GM23248 (cell line): ENCODE data around the gene NAV2. TPM values are rescaled to one million over a fixed set of nuclear protein-coding genes. Genes with fewer than 3 reads are reported as not detected.

Source experiments
- DNase-seq: peaks from one replicate; pipeline ENCODE4 v3.0.0-alpha.2; 2015
- H2AFZ ChIP-seq: fragments of 200-600 bp; sonication (generic); 2 replicates; pipeline ENCODE4 v1.6.1; 2016; ENCODE audit warnings: antibody characterized with exemption
- H3F3A ChIP-seq: fragments of 200-600 bp; sonication (generic); 2 replicates; pipeline ENCODE4 v1.6.1; 2016; ENCODE audit warnings: mild to moderate bottlenecking, antibody characterized with exemption, mixed run types; ENCODE audit not compliant: insufficient read depth
- H3K27ac ChIP-seq: fragments of 200-600 bp; sonication (generic); 2 replicates; pipeline ENCODE4 v1.5.1; 2016; ENCODE audit warnings: mild to moderate bottlenecking
- H3K27me3 ChIP-seq: fragments of 200-600 bp; sonication (generic); replicated peaks from 2 replicates; pipeline ENCODE4 v1.6.1; 2016; ENCODE audit warnings: mild to moderate bottlenecking; ENCODE audit not compliant: insufficient read depth
- H3K36me3 ChIP-seq: fragments of 200-600 bp; sonication (generic); 2 replicates; pipeline ENCODE4 v1.6.1; 2016; ENCODE audit warnings: low read depth, mild to moderate bottlenecking
- H3K4me1 ChIP-seq: fragments of 200-600 bp; sonication (generic); 2 replicates; pipeline ENCODE4 v1.6.1; 2016; ENCODE audit warnings: mild to moderate bottlenecking; ENCODE audit not compliant: insufficient read depth
- H3K4me2 ChIP-seq: fragments of 200-600 bp; sonication (generic); one replicate; pipeline ENCODE4 v1.6.1; 2016; ENCODE audit warnings: mild to moderate bottlenecking; ENCODE audit not compliant: unreplicated experiment
- H3K4me3 ChIP-seq: fragments of 200-600 bp; sonication (generic); 2 replicates; pipeline ENCODE4 v1.5.1; 2016; ENCODE audit warnings: mild to moderate bottlenecking
- H3K79me2 ChIP-seq: fragments of 200-600 bp; sonication (generic); 2 replicates; pipeline ENCODE4 v1.6.1; 2016; ENCODE audit warnings: mild to moderate bottlenecking; ENCODE audit not compliant: insufficient read depth
- H3K9ac ChIP-seq: fragments of 200-600 bp; sonication (generic); 2 replicates; pipeline ENCODE4 v1.6.1; 2016; ENCODE audit warnings: mild to moderate bottlenecking
- H3K9me2 ChIP-seq: fragments of 200-600 bp; sonication (generic); 2 replicates; pipeline ENCODE4 v1.6.1; 2016; ENCODE audit warnings: mixed run types, mild to moderate bottlenecking, moderate library complexity; ENCODE audit not compliant: insufficient read depth
- H3K9me3 ChIP-seq: fragments of 200-600 bp; sonication (generic); one replicate; pipeline ENCODE4 v1.6.1; 2017; ENCODE audit warnings: low read depth
- H4K20me1 ChIP-seq: fragments of 200-600 bp; sonication (generic); 2 replicates; pipeline ENCODE4 v1.6.0; 2016; ENCODE audit not compliant: insufficient read depth
- EZH2 ChIP-seq: fragments of 200-600 bp; sonication (generic); IDR thresholded peaks from 2 replicates; pipeline ENCODE4 v1.6.1; 2018; ENCODE audit warnings: antibody characterized with exemption, mild to moderate bottlenecking; ENCODE audit not compliant: insufficient read depth, poor library complexity, severe bottlenecking
- EZH2phosphoT487 ChIP-seq: fragments of 200-600 bp; sonication (generic); IDR thresholded peaks from 2 replicates; pipeline ENCODE4 v1.6.1; 2018; ENCODE audit warnings: antibody characterized with exemption, moderate library complexity, mild to moderate bottlenecking, low read depth; ENCODE audit not compliant: insufficient read depth
- WGBS, 2 experiments: methylation state at CpG; one replicate each; pipeline ENCODE4 v1.1.6; 2015 to 2017; ENCODE audit warnings: low lambda C conversion rate in 2 of 2, low coverage in 1 of 2; ENCODE audit errors: missing lambda C conversion rate in 2 of 2; 5-methylcytosine and 5-hydroxymethylcytosine counted together
- in situ Hi-C: fragments of 300-500 bp; cut with MboI; formaldehyde crosslinking; loops from 2 replicates; pipeline ENCODE4 v1.15.0; 2020
- polyA plus RNA-seq: library from polyadenylated mRNA; unstranded; fragments of >200 nt; fragmentation: Nextera tagmentation; extraction: Ambion mirVana; gene quantifications from 2 replicates; pipeline ENCODE4 v1.2.1, GENCODE V29; 2016
- total RNA-seq: library from RNA; depleted of rRNA; stranded (reverse); fragments of >200 nt; shearing (Covaris generic); gene quantifications from 2 replicates; pipeline ENCODE4 v1.2.3, GENCODE V29; 2014

NAV2 gene
- total and polyA plus RNA-seq, 2 experiments from 2014 or later, result 5.7 to 11.9 TPM

DNA sequence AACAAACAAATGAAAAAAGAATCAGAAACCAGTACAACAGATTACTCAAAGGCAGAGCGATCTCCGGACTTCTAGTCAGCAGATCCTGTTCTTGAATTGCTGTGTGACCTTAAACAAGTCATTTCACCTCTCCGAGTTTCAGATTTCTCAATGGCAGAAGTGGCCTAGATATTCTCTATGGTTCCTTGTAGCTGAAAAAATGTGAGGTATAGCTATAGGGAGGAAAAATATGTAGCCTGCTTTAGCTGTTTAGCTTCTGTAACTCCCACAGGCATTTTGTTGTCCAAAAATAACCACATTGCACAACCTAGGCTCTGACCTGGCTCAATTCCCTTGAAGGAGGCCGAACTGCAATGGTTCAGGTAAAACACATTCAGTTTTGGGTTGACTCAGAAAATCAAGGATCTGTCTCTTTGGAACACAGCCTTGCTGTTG lies 347.0 kb downstream of the NAV2 start:
- Histone ChIP-seq H3K36me3 (peaks cover 40% of the 10 kb centered on the region; the same call in 1 of the 2 replicates), H4K20me1 (no peaks in the 10 kb centered on the region), H2AFZ (no peak overlapping the region), H3K9me2 (no peaks in the 10 kb centered on the region), H3K4me3 (no peak overlapping the region), H3K4me2 (no peak overlapping the region), H3K4me1 (no peaks in the 10 kb centered on the region), H3K9me3 (no peaks in the 10 kb centered on the region), H3F3A (peaks cover 11% of the 10 kb centered on the region; the same call in 1 of the 2 replicates), H3K27me3 (no peaks in the 10 kb centered on the region), H3K9ac (no peak overlapping the region), H3K79me2 (no peaks in the 10 kb centered on the region), H3K27ac (no peak overlapping the region)
- TF ChIP-seq EZH2, result no peak
- no peak for TF ChIP-seq EZH2phosphoT487
- DNase-seq, result no peak
- in situ Hi-C loops, result no loop called here
- 95 to 98% methylated on average over 4 of the region's 4 CpGs for WGBS, 2 experiments

DNA sequence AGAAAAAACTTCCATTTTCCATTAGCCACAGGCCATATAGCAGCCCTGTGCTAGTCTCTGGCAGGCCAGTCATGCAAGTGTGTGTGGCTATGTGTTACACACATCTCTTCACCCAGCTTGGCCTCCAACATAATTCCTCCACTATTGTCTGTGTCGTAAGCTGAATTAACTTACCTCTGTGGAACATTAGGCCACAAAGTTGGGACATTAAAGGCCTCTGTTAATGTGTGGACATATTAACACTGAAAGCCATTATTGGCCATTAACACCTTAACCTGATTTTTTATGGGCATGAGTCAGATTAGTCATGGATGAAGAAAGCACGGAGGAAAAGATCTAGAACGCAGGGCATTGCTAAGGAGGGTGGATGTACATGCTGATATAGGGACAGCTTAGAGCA lies 347.5 kb downstream of the NAV2 start:
- H3F3A ChIP-seq, result peaks cover 11% of the 10 kb centered on the region; the same call in 1 of the 2 replicates
- H3K9ac ChIP-seq, result no peak overlapping the region
- H3K27me3 ChIP-seq, result no peaks in the 10 kb centered on the region
- H3K9me2 ChIP-seq, result no peaks in the 10 kb centered on the region
- 93 to 98% methylated on average over 3 of the region's 3 CpGs for WGBS, 2 experiments
- no peaks in the 10 kb centered on the region for H3K79me2 ChIP-seq
- no peak overlapping the region for H2AFZ ChIP-seq
- H3K27ac ChIP-seq, result no peak overlapping the region
- H3K4me1 ChIP-seq, result no peaks in the 10 kb centered on the region
- TF ChIP-seq EZH2phosphoT487 (no peak), EZH2 (no peak)
- H4K20me1 ChIP-seq, result no peaks in the 10 kb centered on the region
- in situ Hi-C loops, result no loop called here
- peaks cover 40% of the 10 kb centered on the region; the same call in 1 of the 2 replicates for H3K36me3 ChIP-seq
- no peak overlapping the region for H3K4me2 ChIP-seq
- H3K4me3 ChIP-seq, result no peak overlapping the region
- no peak for DNase-seq
- H3K9me3 ChIP-seq, result no peaks in the 10 kb centered on the region

DNA sequence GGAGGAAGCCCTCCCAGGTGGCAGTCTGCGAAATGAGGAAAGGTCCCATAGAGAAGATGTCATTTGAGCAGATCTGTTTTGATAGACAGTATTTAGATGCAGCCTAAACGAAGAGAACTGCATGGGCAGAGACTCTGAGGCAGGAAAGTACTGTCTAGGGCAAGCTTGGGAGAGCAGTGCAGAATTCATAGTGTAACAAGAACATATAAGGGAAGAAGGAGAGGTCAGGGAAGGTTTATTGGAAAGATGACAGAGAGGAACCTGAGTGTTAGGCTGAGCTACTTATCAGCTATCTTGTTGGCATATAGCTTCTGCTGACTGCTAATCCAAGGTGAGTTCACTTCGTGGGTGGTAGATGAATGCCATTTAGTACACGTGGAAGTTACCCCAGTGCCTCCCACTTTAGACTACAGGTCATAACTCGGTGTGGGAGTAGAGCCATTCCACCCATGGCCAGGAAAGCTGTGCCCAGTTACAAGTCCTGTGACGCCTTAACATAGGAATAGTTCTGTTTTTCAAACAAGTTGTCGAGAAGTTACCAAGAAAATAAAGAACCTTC lies 348.1 kb downstream of the NAV2 start:
- H3K4me2 ChIP-seq, result no peak overlapping the region
- H3K4me3 ChIP-seq, result no peak overlapping the region
- no peaks in the 10 kb centered on the region for H3K9me2 ChIP-seq
- H3K36me3 ChIP-seq, result peaks cover 35% of the 10 kb centered on the region; the same call in 1 of the 2 replicates
- H3K27ac ChIP-seq, result no peak overlapping the region
- no peak overlapping the region for H3K9ac ChIP-seq
- in situ Hi-C loops, result no loop called here
- no peaks in the 10 kb centered on the region for H3K79me2 ChIP-seq
- peaks cover 11% of the 10 kb centered on the region; the same call in 1 of the 2 replicates for H3F3A ChIP-seq
- no peak for TF ChIP-seq EZH2phosphoT487
- TF ChIP-seq EZH2, result no peak
- H3K9me3 ChIP-seq, result no peaks in the 10 kb centered on the region
- no peak for DNase-seq
- H2AFZ ChIP-seq, result no peak overlapping the region
- 87 to 88% methylated on average over 7 of the region's 7 CpGs for WGBS, 2 experiments
- no peaks in the 10 kb centered on the region for H4K20me1 ChIP-seq
- H3K4me1 ChIP-seq, result no peaks in the 10 kb centered on the region
- no peaks in the 10 kb centered on the region for H3K27me3 ChIP-seq

DNA sequence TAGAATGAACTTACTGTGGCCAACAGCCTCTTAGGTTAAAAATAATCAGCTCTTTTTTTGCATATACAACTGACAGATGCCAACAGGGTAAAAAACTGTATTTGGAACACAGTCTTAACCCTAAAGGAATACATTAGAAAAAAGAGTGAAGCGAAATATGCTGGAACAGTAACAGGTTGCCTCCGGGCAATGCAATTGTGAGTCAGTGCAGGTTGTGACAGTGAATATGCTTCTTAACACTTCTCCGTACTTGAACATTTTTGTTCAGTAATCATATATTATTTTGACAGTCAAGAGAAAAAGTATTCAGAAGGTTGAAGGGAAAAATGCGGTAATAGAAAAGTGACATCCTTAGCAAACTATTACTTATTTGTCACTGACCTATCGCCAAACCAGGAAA lies 349.1 kb downstream of the NAV2 start:
- Histone ChIP-seq H3K36me3 (peaks cover 27% of the 10 kb centered on the region; the same call in 1 of the 2 replicates), H4K20me1 (no peaks in the 10 kb centered on the region), H3K9me3 (no peaks in the 10 kb centered on the region), H3K4me1 (no peaks in the 10 kb centered on the region), H3K9me2 (no peaks in the 10 kb centered on the region), H3K27me3 (no peaks in the 10 kb centered on the region), H2AFZ (no peak overlapping the region), H3K9ac (no peak overlapping the region), H3F3A (peaks cover 3% of the 10 kb centered on the region; the same call in 1 of the 2 replicates), H3K27ac (no peak overlapping the region), H3K79me2 (no peaks in the 10 kb centered on the region), H3K4me3 (no peak overlapping the region), H3K4me2 (no peak overlapping the region)
- TF ChIP-seq EZH2phosphoT487, result no peak
- TF ChIP-seq EZH2, result no peak
- no peak for DNase-seq
- 96 to 99% methylated on average over 5 of the region's 5 CpGs for WGBS, 2 experiments
- in situ Hi-C loops, result no loop called here

DNA sequence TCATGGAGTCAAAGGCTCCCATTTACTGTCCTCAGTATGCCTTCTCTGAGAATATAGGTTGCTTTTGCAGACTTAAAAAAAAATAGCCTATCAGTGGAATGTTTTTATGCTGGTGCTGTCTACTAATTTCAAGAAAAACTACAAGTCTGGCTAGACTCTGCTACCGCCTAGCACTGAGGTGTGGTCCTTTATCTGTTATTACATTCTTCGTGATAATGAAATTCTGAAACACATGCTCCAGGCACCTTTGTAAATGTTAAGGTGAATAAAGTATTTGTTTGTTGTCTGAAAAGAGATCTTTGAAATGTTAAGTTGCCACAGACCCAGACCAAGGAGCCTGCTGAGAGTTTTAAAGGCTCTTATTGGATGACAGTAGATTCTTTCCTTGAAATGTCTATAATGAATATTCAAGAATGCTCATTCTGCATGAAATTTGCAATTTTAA lies 352.3 kb downstream of the NAV2 start:
- no peaks in the 10 kb centered on the region for H3K4me1 ChIP-seq
- H3K9me2 ChIP-seq, result no peaks in the 10 kb centered on the region
- H3K4me2 ChIP-seq, result no peak overlapping the region
- H3K27me3 ChIP-seq, result no peaks in the 10 kb centered on the region
- H3K79me2 ChIP-seq, result no peaks in the 10 kb centered on the region
- H4K20me1 ChIP-seq, result no peaks in the 10 kb centered on the region
- 97 to 98% methylated on average over 2 of the region's 2 CpGs for whole genome bisulfite sequencing, 2 experiments
- DNase-seq, result no peak
- no peaks in the 10 kb centered on the region for H3K9me3 ChIP-seq
- no peak for TF ChIP-seq EZH2
- TF ChIP-seq EZH2phosphoT487, result no peak
- H3K36me3 ChIP-seq, result peaks cover 43% of the 10 kb centered on the region; the same call in 1 of the 2 replicates
- in situ Hi-C loops, result no loop called here
- no peak overlapping the region for H3K9ac ChIP-seq
- no peak overlapping the region for H2AFZ ChIP-seq
- H3K27ac ChIP-seq, result no peak overlapping the region
- no peak overlapping the region for H3K4me3 ChIP-seq
- H3F3A ChIP-seq, result no peaks in the 10 kb centered on the region
